Left lung (tissue), 10 donors: ENCODE data around the gene EXOG. TPM values are rescaled to one million over a fixed set of nuclear protein-coding genes. Genes with fewer than 3 reads are reported as not detected.

Experiments
- ATAC-seq: fragments of 200-7000 bp; cut with Tn5 transposase; one replicate; pipeline ENCODE4 v1.9.1; 2020; ENCODE audit warnings: moderate library complexity
- DNase-seq, 4 donors: peaks; one replicate each; pipeline ENCODE4 v3.0.0-alpha.2; 2013 to 2020
- H3K27ac ChIP-seq, 2 donors: fragments of 200-600 bp; sonication (generic) in 1 of 2; one replicate each; pipeline versions ENCODE4 v1.5.0 to v1.8.0; 2020 to 2021
- H3K27me3 ChIP-seq, 2 donors: fragments of 200-600 bp; sonication (generic) in 1 of 2; one replicate each; pipeline versions ENCODE4 v1.5.0 to v1.8.0; 2020 to 2021
- H3K36me3 ChIP-seq, 2 donors: fragments of 200-600 bp; sonication (generic) in 1 of 2; one replicate each; pipeline versions ENCODE4 v1.5.0 to v1.8.0; 2020 to 2021
- H3K4me1 ChIP-seq, 2 donors: fragments of 200-600 bp; one replicate each; pipeline ENCODE4 v1.8.0; 2021
- H3K4me3 ChIP-seq, 2 donors: fragments of 200-600 bp; sonication (generic) in 1 of 2; one replicate each; pipeline versions ENCODE4 v1.5.0 to v1.8.0; 2020 to 2021; ENCODE audit warnings: mild to moderate bottlenecking in 1 of 2
- H3K9me3 ChIP-seq, 2 donors: fragments of 200-600 bp; sonication (generic) in 1 of 2; one replicate each; pipeline versions ENCODE4 v1.5.0 to v1.8.0; 2020 to 2021
- CTCF ChIP-seq, 2 donors: fragments of 200-600 bp; sonication (generic) in 1 of 2; IDR thresholded peaks; one replicate each; pipeline versions ENCODE4 v1.5.0 to v1.8.0; 2021; ENCODE audit warnings: antibody characterized with exemption in 2 of 2
- intact Hi-C, 2 donors: fragments of 100-400 bp; cut with DNase I; formaldehyde crosslinking; loops; one replicate each; pipeline versions ENCODE4 v1.11.2 to v1.14.2; 2022
- polyA plus RNA-seq, 6 donors: library from polyadenylated mRNA; unstranded; fragments of 120-200 nt; gene quantifications; one replicate each; pipeline ENCODE4 v1.2.1, GENCODE V29; 2013; ENCODE audit not compliant: insufficient read length in 6 of 6
- total RNA-seq, 2 donors: library from RNA; stranded (reverse); fragmentation: NEBNext Ultra II Directional; extraction: Animal tissue kit (Norgen Biotek cat#: 25700); gene quantifications; one replicate each; pipeline ENCODE4 v1.2.1, GENCODE V29; 2021
- donor health status: DM: no; HTN: yes; CAD: no.
- donor health status: DM: no; HTN: no; CAD: no.

The EXOG gene
- total and polyA plus RNA-seq, 8 donors: 12.8 to 25.6 (median 18.9) TPM

GRCh38 chr3:38538773-38539353 lies 42.7 kb downstream of the EXOG start:
- DNase-seq (peak in 1 of 4 donors; percentile 32), ATAC-seq (peak; percentile 16)
- no peaks in the 10 kb centered on the region for H3K4me1 ChIP-seq
- H3K4me3 ChIP-seq: no peak overlapping the region
- H3K36me3 ChIP-seq: peaks cover 0 to 3% of the 10 kb centered on the region in 2 donors
- TF ChIP-seq CTCF (IDR thresholded peaks at IDR 0.05): no peak
- H3K9me3 ChIP-seq: no peaks in the 10 kb centered on the region
- no peaks in the 10 kb centered on the region for H3K27me3 ChIP-seq
- no peak overlapping the region for H3K27ac ChIP-seq
- intact Hi-C loops: no loop called here

GRCh38 chr3:38541806-38542205 lies 45.7 kb downstream of the EXOG start:
- no peaks in the 10 kb centered on the region for H3K9me3 ChIP-seq
- intact Hi-C loops: no loop called here
- no peak for DNase-seq
- no peak overlapping the region for H3K27ac ChIP-seq
- no peak for TF ChIP-seq CTCF (IDR thresholded peaks at IDR 0.05)
- H3K27me3 ChIP-seq: no peaks in the 10 kb centered on the region
- no peaks in the 10 kb centered on the region for H3K36me3 ChIP-seq
- no peaks in the 10 kb centered on the region for H3K4me1 ChIP-seq
- no peak overlapping the region for H3K4me3 ChIP-seq
- ATAC-seq: no peak

GRCh38 chr3:38542401-38543298 lies 46.5 kb downstream of the EXOG start:
- Histone ChIP-seq H3K36me3 (no peaks in the 10 kb centered on the region), H3K9me3 (no peaks in the 10 kb centered on the region), H3K27me3 (no peaks in the 10 kb centered on the region), H3K27ac (no peak overlapping the region), H3K4me3 (no peak overlapping the region), H3K4me1 (no peaks in the 10 kb centered on the region)
- no peak for ATAC-seq
- intact Hi-C loops: no loop called here
- no peak for TF ChIP-seq CTCF (IDR thresholded peaks at IDR 0.05)
- no peak for DNase-seq

GRCh38 chr3:38543586-38543985 lies 47.4 kb downstream of the EXOG start:
- H3K27ac ChIP-seq: no peak overlapping the region
- ATAC-seq (no peak), DNase-seq (no peak)
- no peak for TF ChIP-seq CTCF (IDR thresholded peaks at IDR 0.05)
- H3K9me3 ChIP-seq: no peaks in the 10 kb centered on the region
- intact Hi-C loops: no loop called here
- no peaks in the 10 kb centered on the region for H3K4me1 ChIP-seq
- H3K4me3 ChIP-seq: no peak overlapping the region
- H3K27me3 ChIP-seq: no peaks in the 10 kb centered on the region
- H3K36me3 ChIP-seq: no peaks in the 10 kb centered on the region

GRCh38 chr3:38544926-38545325 lies 48.8 kb downstream of the EXOG start:
- H3K27me3 ChIP-seq: no peaks in the 10 kb centered on the region
- TF ChIP-seq CTCF (IDR thresholded peaks at IDR 0.05): no peak
- H3K27ac ChIP-seq: no peak overlapping the region
- no peak overlapping the region for H3K4me3 ChIP-seq
- no peaks in the 10 kb centered on the region for H3K4me1 ChIP-seq
- intact Hi-C loops: no loop called here
- no peaks in the 10 kb centered on the region for H3K36me3 ChIP-seq
- no peak for ATAC-seq
- H3K9me3 ChIP-seq: no peaks in the 10 kb centered on the region
- DNase-seq: no peak
